Measurements from ENCODE around the gene SMAD7.

The SMAD7 gene

GRCh38 chr18:48986851-48987761 is 36.3 kb upstream of the SMAD7 start:
- DNase-seq, result no peak

GRCh38 chr18:48985161-48985560 is 34.4 kb upstream of the SMAD7 start:
- no peak for DNase-seq

GRCh38 chr18:48983793-48984437 is 33.1 kb upstream of the SMAD7 start:
- DNase-seq, result peak in 1 of 4 experiments; percentile 37

- no peak for DNase-seq
These were observed 31.5 kb upstream of the SMAD7 start for GRCh38 chr18:48982266-48982665.

- no peak for DNase-seq
These were observed 29.5 kb upstream of the SMAD7 start for GRCh38 chr18:48979944-48980890.

- no peak for DNase-seq
These were observed 27.1 kb upstream of the SMAD7 start for GRCh38 chr18:48977914-48978313.

GRCh38 chr18:48975817-48976649 is 25.3 kb upstream of the SMAD7 start:
- peak in 2 of 4 experiments; percentile 33 to 45 for DNase-seq

- no peak for DNase-seq
These were observed 24.5 kb upstream of the SMAD7 start for GRCh38 chr18:48975120-48975816.

- no peak for DNase-seq
These were observed 23.7 kb upstream of the SMAD7 start for GRCh38 chr18:48974304-48975119.

GRCh38 chr18:48973731-48974130 is 23.0 kb upstream of the SMAD7 start:
- DNase-seq, result no peak

- DNase-seq, result no peak
These were observed 17.8 kb upstream of the SMAD7 start for GRCh38 chr18:48968412-48969215.

- no peak for DNase-seq
These were observed 16.8 kb upstream of the SMAD7 start for GRCh38 chr18:48967545-48967944.

- DNase-seq, result no peak
These were observed 15.8 kb upstream of the SMAD7 start for GRCh38 chr18:48966523-48966922.

GRCh38 chr18:48963586-48964470 is 13.1 kb upstream of the SMAD7 start:
- DNase-seq, result no peak

- DNase-seq, result no peak
These were observed 12.3 kb upstream of the SMAD7 start for GRCh38 chr18:48962994-48963561.

GRCh38 chr18:48962252-48962993 is 11.7 kb upstream of the SMAD7 start:
- DNase-seq, result no peak

- no peak for DNase-seq
These were observed 10.8 kb upstream of the SMAD7 start for GRCh38 chr18:48961547-48961946.

All from activated naive CD4-positive, alpha-beta T cell (primary cell).